Kidney epithelial cell (primary cell): Measurements from ENCODE around the gene PSMB5. TPM values are rescaled to one million over a fixed set of nuclear protein-coding genes. Genes with fewer than 3 reads are reported as not detected.

Experiments used
- DNase-seq: peaks from one replicate; pipeline ENCODE4 v3.0.0-alpha.2; 2010; ENCODE audit warnings: low read depth
- H3K27me3 ChIP-seq: 2 replicates; pipeline ENCODE4 v1.6.0; 2011; ENCODE audit warnings: low read length; ENCODE audit not compliant: control insufficient read depth, insufficient read depth
- H3K36me3 ChIP-seq: 2 replicates; pipeline ENCODE4 v1.5.1; 2011; ENCODE audit warnings: low read length; ENCODE audit not compliant: control insufficient read depth, insufficient read depth
- H3K4me3 ChIP-seq: 2 replicates; pipeline ENCODE4 v1.5.1; 2011; ENCODE audit warnings: low read depth, mild to moderate bottlenecking, control low read depth, low read length
- total RNA-seq: library from RNA; depleted of rRNA; stranded (reverse); fragments of >200 nt; gene quantifications from 2 replicates; pipeline ENCODE4 v1.2.3, GENCODE V29; 2015
- TF ChIP-seq, protein P1 (sequence below): IDR thresholded peaks from 2 replicates; pipeline ENCODE4 v1.5.1; 2011; ENCODE audit warnings: mild to moderate bottlenecking, moderate library complexity, low read length, control low read depth, inconsistent platforms; ENCODE audit not compliant: insufficient read depth, poor library complexity, severe bottlenecking

The PSMB5 gene
- total RNA-seq, 1 donor from 2014 or later = 199 TPM

- TF ChIP-seq, protein P1, sequence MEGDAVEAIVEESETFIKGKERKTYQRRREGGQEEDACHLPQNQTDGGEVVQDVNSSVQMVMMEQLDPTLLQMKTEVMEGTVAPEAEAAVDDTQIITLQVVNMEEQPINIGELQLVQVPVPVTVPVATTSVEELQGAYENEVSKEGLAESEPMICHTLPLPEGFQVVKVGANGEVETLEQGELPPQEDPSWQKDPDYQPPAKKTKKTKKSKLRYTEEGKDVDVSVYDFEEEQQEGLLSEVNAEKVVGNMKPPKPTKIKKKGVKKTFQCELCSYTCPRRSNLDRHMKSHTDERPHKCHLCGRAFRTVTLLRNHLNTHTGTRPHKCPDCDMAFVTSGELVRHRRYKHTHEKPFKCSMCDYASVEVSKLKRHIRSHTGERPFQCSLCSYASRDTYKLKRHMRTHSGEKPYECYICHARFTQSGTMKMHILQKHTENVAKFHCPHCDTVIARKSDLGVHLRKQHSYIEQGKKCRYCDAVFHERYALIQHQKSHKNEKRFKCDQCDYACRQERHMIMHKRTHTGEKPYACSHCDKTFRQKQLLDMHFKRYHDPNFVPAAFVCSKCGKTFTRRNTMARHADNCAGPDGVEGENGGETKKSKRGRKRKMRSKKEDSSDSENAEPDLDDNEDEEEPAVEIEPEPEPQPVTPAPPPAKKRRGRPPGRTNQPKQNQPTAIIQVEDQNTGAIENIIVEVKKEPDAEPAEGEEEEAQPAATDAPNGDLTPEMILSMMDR = no peak
- Histone ChIP-seq H3K27me3 (no peaks in the 10 kb centered on the region), H3K36me3 (peaks cover 7% of the 10 kb centered on the region), H3K4me3 (no peak overlapping the region)
- DNase-seq = no peak
These were observed 40.2 kb upstream of the PSMB5 start for GRCh38 chr14:23074906-23075305.

DNA sequence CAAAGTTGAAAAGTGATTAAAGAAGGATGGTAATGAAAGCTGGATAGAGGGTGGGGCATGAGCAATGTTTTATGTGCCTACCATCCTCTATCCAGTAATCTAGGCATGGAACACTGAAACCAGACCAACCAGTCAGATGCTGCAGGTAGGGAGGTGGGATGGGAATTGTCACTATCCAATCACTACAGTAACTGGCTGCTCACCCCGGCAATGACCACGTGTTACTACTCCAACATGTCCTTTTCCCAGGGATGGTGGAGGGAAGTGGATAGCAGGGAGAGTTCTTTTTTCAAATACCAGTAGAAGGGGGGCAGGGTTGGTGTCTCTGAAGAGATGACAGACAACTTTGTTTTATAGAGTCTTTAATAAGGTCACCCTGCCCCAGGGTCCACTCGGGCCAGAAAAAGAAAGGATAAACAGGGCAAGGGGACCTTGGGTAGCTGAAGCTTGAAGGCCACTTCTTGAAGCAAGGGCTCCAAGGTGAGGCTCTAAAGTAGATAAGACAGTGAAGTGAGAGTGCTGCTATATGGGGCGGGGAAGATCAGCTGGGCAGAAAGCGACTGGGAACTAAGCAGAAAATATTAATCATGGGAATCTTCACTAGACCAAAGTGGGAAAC, 37.3 kb upstream of the PSMB5 start:
- DNase-seq = no peak
- TF ChIP-seq, protein P1 = no peak
- Histone ChIP-seq H3K27me3 (no peaks in the 10 kb centered on the region), H3K36me3 (peaks cover 11% of the 10 kb centered on the region), H3K4me3 (no peak overlapping the region)

- peak; percentile 82 for DNase-seq
- Histone ChIP-seq H3K27me3 (no peaks in the 10 kb centered on the region), H3K36me3 (peaks cover 11% of the 10 kb centered on the region), H3K4me3 (peak overlapping the region; percentile 79)
- TF ChIP-seq, protein P1 = no peak
These were observed 36.7 kb upstream of the PSMB5 start for GRCh38 chr14:23071244-23071920.

- H3K36me3 ChIP-seq = peaks cover 12% of the 10 kb centered on the region
- DNase-seq = no peak
- H3K4me3 ChIP-seq = peak overlapping the region; percentile 79
- TF ChIP-seq, protein P1 = no peak
- H3K27me3 ChIP-seq = no peaks in the 10 kb centered on the region
These were observed 35.8 kb upstream of the PSMB5 start for GRCh38 chr14:23070262-23071129.

DNA sequence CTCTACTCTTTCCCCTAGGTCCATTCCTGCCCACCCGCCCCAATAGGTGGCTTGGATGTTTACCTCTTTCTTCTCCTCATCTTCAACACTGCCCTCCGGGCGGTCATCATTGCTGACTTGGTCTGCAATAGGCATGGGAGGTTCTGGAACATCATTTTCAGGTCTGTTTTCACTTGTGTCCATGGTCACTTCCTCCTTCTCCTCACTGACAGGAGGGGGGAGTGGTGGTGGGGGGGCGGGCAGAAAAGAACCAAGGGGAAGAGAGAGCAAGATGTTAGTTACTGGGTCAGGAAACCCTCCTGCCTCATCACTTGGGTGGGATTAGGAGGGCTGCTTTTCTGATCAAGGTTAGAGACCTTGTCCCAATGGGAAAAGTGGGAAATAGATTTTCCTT, 34.7 kb upstream of the PSMB5 start:
- peaks cover 11% of the 10 kb centered on the region for H3K36me3 ChIP-seq
- H3K4me3 ChIP-seq = no peak overlapping the region
- no peak for DNase-seq
- TF ChIP-seq, protein P1 = no peak
- no peaks in the 10 kb centered on the region for H3K27me3 ChIP-seq
